Measurements from ENCODE around the gene SLC4A2.

SLC4A2 gene

DNA sequence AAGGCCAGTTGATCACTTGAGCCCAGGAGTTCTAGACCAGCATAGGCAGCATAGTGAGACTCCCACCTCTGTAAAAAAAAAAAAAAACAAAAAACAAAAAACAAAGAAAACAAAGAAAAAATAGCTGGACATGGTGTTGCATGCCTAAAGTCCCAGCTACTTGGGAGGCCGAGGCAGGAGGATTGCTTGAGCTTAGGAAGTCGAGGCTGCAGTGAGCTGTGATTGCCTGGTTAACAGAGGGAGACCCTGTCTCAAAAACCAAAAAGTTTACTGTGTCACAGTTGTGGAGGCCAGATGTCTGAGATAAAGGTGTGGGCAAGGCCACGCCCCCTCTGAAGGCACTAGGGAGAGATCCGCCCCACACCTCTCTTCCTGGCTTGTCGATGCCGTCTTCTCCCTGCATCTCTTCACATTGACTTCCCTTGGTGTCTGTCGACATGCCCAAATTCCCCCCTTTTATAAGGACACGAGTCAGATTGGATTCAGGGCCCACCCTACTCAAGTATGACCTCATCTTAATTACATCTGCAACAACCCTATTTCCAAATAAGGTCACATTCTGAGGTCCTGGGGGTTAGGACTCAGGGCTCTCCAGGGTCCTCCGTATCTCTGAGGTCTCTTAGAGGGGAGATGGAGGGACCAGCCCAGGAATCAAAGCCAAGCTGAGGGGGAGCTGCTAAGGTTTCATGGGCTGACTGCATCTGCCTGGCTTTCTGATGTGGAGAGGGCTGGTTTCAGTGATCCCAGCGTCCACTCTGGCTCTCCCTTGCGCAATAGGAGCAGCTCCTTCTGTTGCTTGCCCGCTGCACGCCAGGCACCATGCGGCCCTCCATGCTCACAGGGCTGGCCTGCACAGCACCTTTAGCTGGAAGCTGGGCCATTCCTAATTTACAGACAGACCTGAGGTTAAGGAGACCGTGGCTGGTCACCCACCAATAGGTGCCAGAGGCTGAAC, 50.0 kb downstream of the SLC4A2 start:
- in situ Hi-C loops (cut with HindIII; ENCODE audit: low pct_unique_long_range_greater_than_20kb, low sequenced_read_pairs) = no loop called here
- no peak for DNase-seq (ENCODE audit: low read depth in 1 of 2, low spot score in 1 of 2)
- no peak for TF ChIP-seq JUND (IDR thresholded peaks at IDR 0.05; ENCODE audit: low read depth)

DNA sequence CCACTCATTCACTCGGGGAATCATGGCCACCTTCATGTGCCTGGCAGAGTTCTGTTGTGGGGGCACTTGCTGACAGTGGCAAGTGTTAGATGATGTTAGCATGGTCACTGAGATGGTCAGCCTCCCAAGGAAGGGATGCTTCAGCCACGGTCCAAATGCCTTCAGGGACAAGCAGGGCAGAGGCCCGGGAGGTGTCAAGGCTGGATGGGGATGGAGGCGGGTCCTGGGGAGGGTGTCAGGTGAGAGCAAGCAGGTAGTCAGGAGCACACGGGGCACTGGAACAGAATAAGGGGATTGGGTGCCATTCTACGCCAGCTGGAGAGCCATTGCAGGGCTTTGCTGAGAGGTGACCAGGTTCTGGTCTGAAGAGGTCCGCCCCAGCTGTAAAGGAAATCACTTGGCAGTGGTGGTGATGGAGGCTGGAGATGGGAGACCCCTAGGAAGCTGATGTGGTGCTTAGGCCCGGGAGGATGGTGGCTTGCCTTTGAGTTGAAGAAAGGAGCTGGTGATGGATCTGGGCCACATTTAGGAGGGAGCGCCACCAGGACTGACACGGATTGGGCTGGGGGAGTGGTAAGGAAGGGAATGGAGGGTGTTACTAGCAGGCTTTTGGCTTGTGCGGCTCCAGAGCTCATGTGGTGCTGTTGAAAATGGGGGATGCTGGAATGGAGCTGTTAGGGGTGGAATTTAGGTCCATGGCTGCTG, 51.0 kb downstream of the SLC4A2 start:
- in situ Hi-C loops (cut with HindIII; ENCODE audit: low pct_unique_long_range_greater_than_20kb, low sequenced_read_pairs) = no loop called here
- no peak for DNase-seq (ENCODE audit: low read depth in 1 of 2, low spot score in 1 of 2)
- TF ChIP-seq JUND (IDR thresholded peaks at IDR 0.05; ENCODE audit: low read depth) = no peak

- in situ Hi-C loops (cut with HindIII; ENCODE audit: low pct_unique_long_range_greater_than_20kb, low sequenced_read_pairs) = no loop called here
- no peak for TF ChIP-seq JUND (IDR thresholded peaks at IDR 0.05; ENCODE audit: low read depth)
- DNase-seq (ENCODE audit: low read depth in 1 of 2, low spot score in 1 of 2) = peak; percentile 71 to 88
Measured at GRCh38 chr7:151110941-151111645, 51.7 kb downstream of the SLC4A2 start.

- in situ Hi-C loops (cut with HindIII; ENCODE audit: low pct_unique_long_range_greater_than_20kb, low sequenced_read_pairs) = no loop called here
- TF ChIP-seq JUND (IDR thresholded peaks at IDR 0.05; ENCODE audit: low read depth) = no peak
- peak; percentile 59 to 82 for DNase-seq (ENCODE audit: low read depth in 1 of 2, low spot score in 1 of 2)
Measured at GRCh38 chr7:151113344-151114150, 54.2 kb downstream of the SLC4A2 start.

GRCh38 chr7:151114151-151115090, 55.0 kb downstream of the SLC4A2 start:
- no peak for TF ChIP-seq JUND (IDR thresholded peaks at IDR 0.05; ENCODE audit: low read depth)
- in situ Hi-C loops (cut with HindIII; ENCODE audit: low pct_unique_long_range_greater_than_20kb, low sequenced_read_pairs) = no loop called here
- DNase-seq (ENCODE audit: low read depth in 1 of 2, low spot score in 1 of 2) = peak in 1 of 2 experiments; percentile 71

- DNase-seq (ENCODE audit: low read depth in 1 of 2, low spot score in 1 of 2) = peak in 1 of 2 experiments; percentile 13
- in situ Hi-C loops (cut with HindIII; ENCODE audit: low pct_unique_long_range_greater_than_20kb, low sequenced_read_pairs) = no loop called here
- TF ChIP-seq JUND (IDR thresholded peaks at IDR 0.05; ENCODE audit: low read depth) = no peak
Measured at GRCh38 chr7:151115121-151115835, 55.9 kb downstream of the SLC4A2 start.

- TF ChIP-seq JUND (IDR thresholded peaks at IDR 0.05; ENCODE audit: low read depth) = no peak
- in situ Hi-C loops (cut with HindIII; ENCODE audit: low pct_unique_long_range_greater_than_20kb, low sequenced_read_pairs) = no loop called here
- DNase-seq (ENCODE audit: low read depth in 1 of 2, low spot score in 1 of 2) = peak; percentile 94 to 96
Measured at GRCh38 chr7:151115836-151116418, 56.5 kb downstream of the SLC4A2 start.

GRCh38 chr7:151116603-151117440, 57.4 kb downstream of the SLC4A2 start:
- no peak for TF ChIP-seq JUND (IDR thresholded peaks at IDR 0.05; ENCODE audit: low read depth)
- in situ Hi-C loops (cut with HindIII; ENCODE audit: low pct_unique_long_range_greater_than_20kb, low sequenced_read_pairs) = no loop called here
- DNase-seq (ENCODE audit: low read depth in 1 of 2, low spot score in 1 of 2) = no peak

GRCh38 chr7:151117565-151117964, 58.2 kb downstream of the SLC4A2 start:
- TF ChIP-seq JUND (IDR thresholded peaks at IDR 0.05; ENCODE audit: low read depth) = no peak
- DNase-seq (ENCODE audit: low read depth in 1 of 2, low spot score in 1 of 2) = no peak
- in situ Hi-C loops (cut with HindIII; ENCODE audit: low pct_unique_long_range_greater_than_20kb, low sequenced_read_pairs) = no loop called here

Measured in T47D (cell line).